HFF-Myc (cell line): ENCODE measurements around the gene FDX2.
A peak's percentile ranks its signal among the peaks of the same experiment; 100 is the strongest.

Source experiments
- DNase-seq: peaks from one replicate; pipeline ENCODE4 v3.0.0-alpha.2; 2011; ENCODE audit warnings: low read depth; ENCODE audit errors: extremely low read depth
- H3K4me3 ChIP-seq: replicated peaks from 2 replicates; pipeline ENCODE4 v1.5.1; 2011; ENCODE audit warnings: low read depth, mild to moderate bottlenecking, control low read depth, low read length
- TF ChIP-seq, protein P1 (sequence below): IDR thresholded peaks from 2 replicates; pipeline ENCODE4 v1.5.1; 2012; ENCODE audit warnings: mild to moderate bottlenecking, low read depth, low read length, control low read depth; ENCODE audit errors: missing control alignments

The FDX2 gene

DNA sequence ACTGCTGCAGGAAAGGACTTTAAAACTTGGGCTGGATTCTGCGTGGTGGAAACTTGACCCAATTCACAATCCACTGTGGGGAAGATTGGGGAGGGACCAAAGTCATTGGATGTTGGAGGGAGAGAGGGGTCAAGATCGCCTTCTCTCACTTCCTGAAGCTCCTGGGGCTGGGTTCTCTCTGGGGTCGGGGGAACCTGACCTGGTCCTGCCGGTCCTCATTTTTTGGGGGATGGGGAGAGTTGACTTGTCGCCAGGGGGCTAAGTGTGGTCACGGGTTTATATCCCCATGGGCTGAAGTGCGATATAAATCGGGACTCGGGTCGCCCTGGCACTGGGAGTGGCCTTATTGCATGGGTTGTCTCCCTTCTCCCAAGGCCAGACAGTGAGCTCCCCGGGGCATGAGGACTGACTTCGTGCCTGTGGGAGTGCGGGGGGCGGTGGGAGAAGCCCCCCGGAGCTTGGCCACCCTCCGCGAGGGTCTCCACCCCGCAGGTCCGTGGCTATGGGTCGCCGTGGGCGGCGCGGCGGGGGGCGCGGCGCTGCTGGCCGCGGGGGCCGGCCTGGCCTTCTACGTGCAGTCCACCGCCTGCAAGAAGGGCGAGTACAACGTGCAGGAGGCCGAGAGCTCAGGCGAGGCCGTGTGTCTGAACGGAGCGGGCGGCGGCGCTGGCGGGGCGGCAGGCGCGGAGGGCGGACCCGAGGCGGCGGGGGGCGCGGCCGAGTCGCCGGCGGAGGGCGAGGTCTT, 19.8 kb downstream of the FDX2 start:
- no peak overlapping the region for H3K4me3 ChIP-seq
- DNase-seq = no peak
- TF ChIP-seq, protein P1, sequence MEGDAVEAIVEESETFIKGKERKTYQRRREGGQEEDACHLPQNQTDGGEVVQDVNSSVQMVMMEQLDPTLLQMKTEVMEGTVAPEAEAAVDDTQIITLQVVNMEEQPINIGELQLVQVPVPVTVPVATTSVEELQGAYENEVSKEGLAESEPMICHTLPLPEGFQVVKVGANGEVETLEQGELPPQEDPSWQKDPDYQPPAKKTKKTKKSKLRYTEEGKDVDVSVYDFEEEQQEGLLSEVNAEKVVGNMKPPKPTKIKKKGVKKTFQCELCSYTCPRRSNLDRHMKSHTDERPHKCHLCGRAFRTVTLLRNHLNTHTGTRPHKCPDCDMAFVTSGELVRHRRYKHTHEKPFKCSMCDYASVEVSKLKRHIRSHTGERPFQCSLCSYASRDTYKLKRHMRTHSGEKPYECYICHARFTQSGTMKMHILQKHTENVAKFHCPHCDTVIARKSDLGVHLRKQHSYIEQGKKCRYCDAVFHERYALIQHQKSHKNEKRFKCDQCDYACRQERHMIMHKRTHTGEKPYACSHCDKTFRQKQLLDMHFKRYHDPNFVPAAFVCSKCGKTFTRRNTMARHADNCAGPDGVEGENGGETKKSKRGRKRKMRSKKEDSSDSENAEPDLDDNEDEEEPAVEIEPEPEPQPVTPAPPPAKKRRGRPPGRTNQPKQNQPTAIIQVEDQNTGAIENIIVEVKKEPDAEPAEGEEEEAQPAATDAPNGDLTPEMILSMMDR = no peak

DNA sequence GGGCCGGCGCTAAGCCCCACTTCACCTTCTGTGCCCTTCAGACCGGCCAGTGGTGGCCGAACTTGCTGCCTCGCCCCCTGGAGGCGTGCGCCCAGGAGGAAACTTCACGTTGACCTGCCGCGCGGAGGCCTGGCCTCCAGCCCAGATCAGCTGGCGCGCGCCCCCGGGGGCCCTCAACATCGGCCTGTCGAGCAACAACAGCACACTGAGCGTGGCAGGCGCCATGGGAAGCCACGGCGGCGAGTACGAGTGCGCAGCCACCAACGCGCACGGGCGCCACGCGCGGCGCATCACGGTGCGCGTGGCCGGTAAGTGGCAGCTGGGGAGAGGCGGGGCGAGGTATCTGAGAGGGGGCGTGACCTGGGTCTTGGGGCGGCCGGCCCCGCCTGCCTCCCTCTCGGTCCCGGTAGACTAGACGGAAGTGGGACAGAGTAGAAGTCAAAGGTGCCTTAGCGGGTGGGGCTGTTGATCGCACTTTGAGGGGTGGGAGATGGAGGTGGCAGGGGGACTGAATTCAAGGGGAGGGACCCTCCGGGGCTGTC, 20.4 kb downstream of the FDX2 start:
- no peak for DNase-seq
- H3K4me3 ChIP-seq = no peak overlapping the region
- TF ChIP-seq, protein P1 = peak; percentile 7

DNA sequence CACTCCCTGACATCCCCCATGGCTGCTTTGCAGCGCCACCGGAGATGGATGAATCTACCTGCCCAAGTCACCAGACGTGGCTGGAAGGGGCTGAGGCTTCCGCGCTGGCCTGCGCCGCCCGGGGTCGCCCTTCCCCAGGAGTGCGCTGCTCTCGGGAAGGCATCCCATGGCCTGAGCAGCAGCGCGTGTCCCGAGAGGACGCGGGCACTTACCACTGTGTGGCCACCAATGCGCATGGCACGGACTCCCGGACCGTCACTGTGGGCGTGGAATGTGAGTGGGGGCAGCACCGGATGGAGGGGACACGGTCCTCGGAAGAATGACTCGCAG, 21.5 kb downstream of the FDX2 start:
- no peak for DNase-seq
- TF ChIP-seq, protein P1 = no peak
- no peak overlapping the region for H3K4me3 ChIP-seq

DNA sequence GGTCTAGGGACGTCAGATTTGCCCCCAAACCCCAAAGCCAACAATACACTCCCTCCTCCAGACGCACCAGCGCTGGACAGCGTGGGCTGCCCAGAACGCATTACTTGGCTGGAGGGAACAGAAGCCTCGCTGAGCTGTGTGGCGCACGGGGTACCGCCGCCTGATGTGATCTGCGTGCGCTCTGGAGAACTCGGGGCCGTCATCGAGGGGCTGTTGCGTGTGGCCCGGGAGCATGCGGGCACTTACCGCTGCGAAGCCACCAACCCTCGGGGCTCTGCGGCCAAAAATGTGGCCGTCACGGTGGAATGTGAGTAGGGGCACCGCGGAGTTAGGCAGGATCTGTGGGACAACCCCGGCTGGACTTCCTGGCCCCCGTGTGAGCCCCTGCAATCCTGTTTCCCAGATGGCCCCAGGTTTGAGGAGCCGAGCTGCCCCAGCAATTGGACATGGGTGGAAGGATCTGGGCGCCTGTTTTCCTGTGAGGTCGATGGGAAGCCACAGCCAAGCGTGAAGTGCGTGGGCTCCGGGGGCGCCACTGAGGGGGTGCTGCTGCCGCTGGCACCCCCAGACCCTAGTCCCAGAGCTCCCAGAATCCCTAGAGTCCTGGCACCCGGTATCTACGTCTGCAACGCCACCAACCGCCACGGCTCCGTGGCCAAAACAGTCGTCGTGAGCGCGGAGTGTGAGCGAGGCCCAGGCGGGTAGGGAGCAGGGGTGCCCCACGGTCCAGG, 22.0 kb downstream of the FDX2 start:
- TF ChIP-seq, protein P1 = no peak
- no peak for DNase-seq
- no peak overlapping the region for H3K4me3 ChIP-seq

DNA sequence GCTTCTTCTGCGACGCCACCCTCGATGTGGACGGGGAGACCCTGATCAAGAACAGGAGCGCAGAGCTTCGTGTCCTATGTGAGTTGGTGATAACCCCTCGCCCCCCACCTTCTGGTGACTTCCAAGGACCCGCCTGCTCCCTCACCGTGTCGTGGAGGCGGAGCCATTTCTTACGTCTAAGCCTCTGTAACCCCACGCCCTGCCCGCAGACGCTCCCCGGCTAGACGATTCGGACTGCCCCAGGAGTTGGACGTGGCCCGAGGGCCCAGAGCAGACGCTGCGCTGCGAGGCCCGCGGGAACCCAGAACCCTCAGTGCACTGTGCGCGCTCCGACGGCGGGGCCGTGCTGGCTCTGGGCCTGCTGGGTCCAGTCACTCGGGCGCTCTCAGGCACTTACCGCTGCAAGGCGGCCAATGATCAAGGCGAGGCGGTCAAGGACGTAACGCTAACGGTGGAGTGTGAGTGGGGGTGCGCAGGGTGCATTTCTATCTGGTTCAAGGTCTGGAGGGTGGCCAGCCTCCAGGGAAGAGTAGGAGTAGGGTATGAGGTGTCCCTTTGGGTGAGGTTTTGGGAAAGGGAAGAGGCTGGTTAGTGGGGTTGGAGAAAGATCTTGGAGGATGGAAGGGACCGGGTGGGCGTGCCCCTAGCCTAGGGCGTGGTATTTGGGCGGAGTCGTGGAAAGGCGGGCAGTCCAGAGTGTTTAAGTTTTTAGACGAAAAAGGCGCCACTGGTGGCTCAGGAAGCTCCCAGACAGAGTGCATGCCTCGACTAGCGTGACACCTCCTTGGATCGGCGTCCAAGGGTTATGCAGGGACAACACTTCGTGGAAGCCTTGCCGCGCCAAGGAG, 22.8 kb downstream of the FDX2 start:
- no peak for DNase-seq
- TF ChIP-seq, protein P1 = no peak
- 0 out of 2 replicates have a peak overlapping the region, but pooled peaks have one; percentile 7 for H3K4me3 ChIP-seq

DNA sequence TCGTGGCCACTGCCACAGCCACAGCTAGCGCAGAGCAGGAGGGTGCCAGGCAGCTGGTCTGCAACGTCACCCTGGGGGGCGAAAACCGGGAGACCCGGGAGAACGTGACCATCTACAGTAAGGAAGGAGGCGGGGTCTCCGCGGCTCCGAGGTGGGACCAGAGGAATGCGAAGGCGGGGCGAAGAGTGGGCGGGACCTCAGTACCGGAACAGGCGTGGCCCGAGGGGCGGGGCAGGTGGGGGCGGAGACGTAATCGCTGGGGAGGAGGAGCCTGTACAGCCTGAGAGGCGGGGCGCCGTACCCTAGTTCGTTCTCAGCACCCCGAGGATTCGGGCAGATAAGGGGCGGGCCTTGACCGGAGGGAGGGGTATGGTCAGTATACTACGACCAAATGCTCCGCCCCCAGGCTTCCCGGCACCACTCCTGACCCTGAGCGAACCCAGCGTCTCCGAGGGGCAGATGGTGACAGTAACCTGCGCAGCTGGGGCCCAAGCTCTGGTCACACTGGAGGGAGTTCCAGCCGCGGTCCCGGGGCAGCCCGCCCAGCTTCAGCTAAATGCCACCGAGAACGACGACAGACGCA, 23.5 kb downstream of the FDX2 start:
- DNase-seq = peak; percentile 56
- TF ChIP-seq, protein P1 = no peak
- peak overlapping the region; percentile 49 for H3K4me3 ChIP-seq
